Measurements from ENCODE around the gene MRTO4. TPM values are rescaled to one million over a fixed set of nuclear protein-coding genes. Genes with fewer than 3 reads are reported as not detected.
"Not testable (repeated sequence)": the region's sequence is repeated elsewhere in the genome, so short reads cannot be mapped to it uniquely, and the experiment has no call there.

Gene MRTO4
- total and polyA plus RNA-seq, 12 donors = 16.6 to 64.0 (median 29.8) TPM

- H3K36me3 ChIP-seq (replicated peaks in 1 of 2) = peaks cover 0 to 28% of the 10 kb centered on the region in 2 donors
- no peak for DNase-seq
- H3K27ac ChIP-seq = no peak overlapping the region
- H3K27me3 ChIP-seq = no peaks in the 10 kb centered on the region
- no peaks in the 10 kb centered on the region for H3K9me3 ChIP-seq (replicated peaks in 1 of 3)
- intact Hi-C loops (cut with DNase I) = no loop called here
- TF ChIP-seq CTCF (IDR thresholded peaks at IDR 0.05) (no peak), POLR2A (IDR thresholded peaks at IDR 0.05) (no peak)
- H3K4me3 ChIP-seq = no peak overlapping the region
- H3K4me1 ChIP-seq (replicated peaks in 1 of 2) = peaks cover 19 to 25% of the 10 kb centered on the region in 2 donors
These were observed 2.8 kb downstream of the MRTO4 start for GRCh38 chr1:19254416-19254815.

GRCh38 chr1:19255288-19255687 lies 3.7 kb downstream of the MRTO4 start:
- intact Hi-C loops (cut with DNase I) = loop anchor here in 1 of 2 donors (5.0 kb wide), 1 partner anchor 52 kb away; no protein-coding TSS in a partner anchor
- no peak overlapping the region for H3K4me3 ChIP-seq
- H3K4me1 ChIP-seq (replicated peaks in 1 of 2) = peaks cover 17 to 23% of the 10 kb centered on the region in 2 donors
- TF ChIP-seq POLR2A (IDR thresholded peaks at IDR 0.05) (no peak), CTCF (IDR thresholded peaks at IDR 0.05) (no peak)
- 85 to 90% (median 89%) methylated on average over 4 of the region's 4 CpGs for WGBS, 4 donors
- no peaks in the 10 kb centered on the region for H3K9me3 ChIP-seq (replicated peaks in 1 of 3)
- DNase-seq = no peak
- H3K36me3 ChIP-seq (replicated peaks in 1 of 2) = peaks cover 0 to 30% of the 10 kb centered on the region in 2 donors
- H3K27me3 ChIP-seq = no peaks in the 10 kb centered on the region
- no peak overlapping the region for H3K27ac ChIP-seq

GRCh38 chr1:19256301-19256700 lies 4.7 kb downstream of the MRTO4 start:
- peaks cover 0 to 36% of the 10 kb centered on the region in 2 donors for H3K36me3 ChIP-seq (replicated peaks in 1 of 2)
- WGBS, 4 donors = 93 to 96% (median 96%) methylated on average over 3 to 5 of the region's 5 CpGs
- intact Hi-C loops (cut with DNase I) = loop anchor here in 1 of 2 donors (5.0 kb wide), 1 partner anchor 51 kb away; no protein-coding TSS in a partner anchor

GRCh38 chr1:19257178-19257914 lies 5.7 kb downstream of the MRTO4 start:
- Histone ChIP-seq H3K36me3 (replicated peaks in 1 of 2) (peaks cover 0 to 36% of the 10 kb centered on the region in 2 donors), H3K27me3 (no peaks in the 10 kb centered on the region)
- intact Hi-C loops (cut with DNase I) = loop anchor here in 1 of 2 donors (5.0 kb wide), 1 partner anchor 50 kb away; no protein-coding TSS in a partner anchor

More at GRCh38 chr1:19256301-19256700, 4.7 kb downstream of the MRTO4 start:
- H3K4me1 ChIP-seq (replicated peaks in 1 of 2) = peaks cover 10 to 16% of the 10 kb centered on the region in 2 donors
- not testable (repeated sequence) for H3K27ac ChIP-seq; H3K27me3 ChIP-seq; H3K9me3 ChIP-seq (replicated peaks in 1 of 3); H3K4me3 ChIP-seq; DNase-seq

More at GRCh38 chr1:19257178-19257914, 5.7 kb downstream of the MRTO4 start:
- Histone ChIP-seq H3K9me3 (replicated peaks in 1 of 3) (no peaks in the 10 kb centered on the region), H3K4me3 (no peak overlapping the region), H3K4me1 (replicated peaks in 1 of 2) (peaks cover 6 to 12% of the 10 kb centered on the region in 2 donors), H3K27ac (peak overlapping the region in 2 of 5 donors; percentile 46 to 57)
- no peak for TF ChIP-seq POLR2A (IDR thresholded peaks at IDR 0.05)
- TF ChIP-seq CTCF (IDR thresholded peaks at IDR 0.05) = no peak
- peak; percentile 59 to 80 (median 78) for DNase-seq
- 37 to 66% (median 62%) methylated on average over 13 to 15 of the region's 15 CpGs for WGBS, 4 donors
